Cardiac septum (tissue), 1 donor: ENCODE results near the gene ADRA2B. TPM values are rescaled to one million over a fixed set of nuclear protein-coding genes. Genes with fewer than 3 reads are reported as not detected.
"Not testable (repeated sequence)": the region's sequence is repeated elsewhere in the genome, so short reads cannot be mapped to it uniquely, and the experiment has no call there.

Source experiments
- DNase-seq: peaks from one replicate; pipeline ENCODE4 v3.0.0-alpha.2; 2020; ENCODE audit warnings: low spot score
- intact Hi-C: fragments of 100-400 bp; cut with DNase I; formaldehyde crosslinking; loops from one replicate; pipeline ENCODE4 v1.14.0; 2022
- total RNA-seq: library from RNA; stranded (reverse); fragmentation: NEBNext Ultra II Directional; extraction: Animal tissue kit (Norgen Biotek cat#: 25700); gene quantifications from one replicate; pipeline ENCODE4 v1.2.1, GENCODE V29; 2021
- donor health status: DM: no; HTN: no; CAD: no.

The ADRA2B gene
- total RNA-seq, 1 donor from 2014 or later: 5.5 TPM

GRCh38 chr2:96098900-96099590 is 17.3 kb downstream of the ADRA2B start:
- intact Hi-C loops: no loop called here
- peak; percentile 78 for DNase-seq

GRCh38 chr2:96097951-96098823 is 18.2 kb downstream of the ADRA2B start:
- intact Hi-C loops: no loop called here
- peak; percentile 63 for DNase-seq

GRCh38 chr2:96097441-96097840 is 18.9 kb downstream of the ADRA2B start:
- intact Hi-C loops: no loop called here
- DNase-seq: peak; percentile 6

GRCh38 chr2:96095116-96095636 is 21.2 kb downstream of the ADRA2B start:
- peak; percentile 27 for DNase-seq
- intact Hi-C loops: no loop called here

GRCh38 chr2:96093528-96093927 is 22.8 kb downstream of the ADRA2B start:
- intact Hi-C loops: no loop called here
- DNase-seq: peak; percentile 33

- peak; percentile 70 for DNase-seq
- intact Hi-C loops: no loop called here
These were observed 23.4 kb downstream of the ADRA2B start for GRCh38 chr2:96092951-96093350.

- DNase-seq: no peak
- intact Hi-C loops: no loop called here
These were observed 23.8 kb downstream of the ADRA2B start for GRCh38 chr2:96092573-96092877.

- intact Hi-C loops: no loop called here
- peak; percentile 56 for DNase-seq
These were observed 24.4 kb downstream of the ADRA2B start for GRCh38 chr2:96091711-96092572.

- DNase-seq: peak; percentile 68
- intact Hi-C loops: no loop called here
These were observed 25.1 kb downstream of the ADRA2B start for GRCh38 chr2:96091141-96091710.

GRCh38 chr2:96090196-96090926 is 26.0 kb downstream of the ADRA2B start:
- peak; percentile 65 for DNase-seq
- intact Hi-C loops: no loop called here

GRCh38 chr2:96089356-96090195 is 26.8 kb downstream of the ADRA2B start:
- intact Hi-C loops: no loop called here
- DNase-seq: peak; percentile 74

- DNase-seq: peak; percentile 54
- intact Hi-C loops: no loop called here
These were observed 27.7 kb downstream of the ADRA2B start for GRCh38 chr2:96088340-96089335.

GRCh38 chr2:96087130-96087529 is 29.2 kb downstream of the ADRA2B start:
- intact Hi-C loops: no loop called here
- DNase-seq: no peak

GRCh38 chr2:96085541-96086355 is 30.6 kb downstream of the ADRA2B start:
- intact Hi-C loops: no loop called here
- DNase-seq: peak; percentile 75

GRCh38 chr2:96084858-96085518 is 31.4 kb downstream of the ADRA2B start:
- intact Hi-C loops: not testable (repeated sequence)
- peak; percentile 24 for DNase-seq
